NCI-H1694 treated with DMSO at 0.1 percent for 48 hours (cell line): ENCODE results near the gene PHC2.

Experiments
- DNase-seq: peaks from one replicate; lab custom pipeline; 2025; lab: John Stamatoyannopoulos, UW

Gene PHC2

GRCh38 chr1:33369764-33370163, 61.1 kb downstream of the PHC2 start:
- no peak for DNase-seq

GRCh38 chr1:33369081-33369480, 61.8 kb downstream of the PHC2 start:
- no peak for DNase-seq

GRCh38 chr1:33368431-33368830, 62.5 kb downstream of the PHC2 start:
- DNase-seq: no peak

- DNase-seq: peak; percentile 43
Observed at GRCh38 chr1:33367485-33368405, 63.1 kb downstream of the PHC2 start.

GRCh38 chr1:33366762-33367484, 64.0 kb downstream of the PHC2 start:
- DNase-seq: no peak

GRCh38 chr1:33365560-33365997, 65.3 kb downstream of the PHC2 start:
- DNase-seq: no peak

GRCh38 chr1:33364565-33364918, 66.4 kb downstream of the PHC2 start:
- no peak for DNase-seq

GRCh38 chr1:33363470-33363861, 67.4 kb downstream of the PHC2 start:
- DNase-seq: no peak

GRCh38 chr1:33363021-33363420, 67.9 kb downstream of the PHC2 start:
- no peak for DNase-seq

GRCh38 chr1:33361532-33362235, 69.2 kb downstream of the PHC2 start:
- DNase-seq: no peak

- no peak for DNase-seq
Observed at GRCh38 chr1:33360367-33360766, 70.5 kb downstream of the PHC2 start.

- no peak for DNase-seq
Observed at GRCh38 chr1:33359931-33360330, 71.0 kb downstream of the PHC2 start.

GRCh38 chr1:33358795-33359503, 71.9 kb downstream of the PHC2 start:
- no peak for DNase-seq

GRCh38 chr1:33358114-33358794, 72.6 kb downstream of the PHC2 start:
- DNase-seq: no peak

GRCh38 chr1:33357099-33357498, 73.8 kb downstream of the PHC2 start:
- no peak for DNase-seq

- DNase-seq: no peak
Observed at GRCh38 chr1:33354707-33355316, 76.1 kb downstream of the PHC2 start.

GRCh38 chr1:33353531-33353930, 77.4 kb downstream of the PHC2 start:
- DNase-seq: no peak

- no peak for DNase-seq
Observed at GRCh38 chr1:33351281-33351660, 79.6 kb downstream of the PHC2 start.

GRCh38 chr1:33350611-33351280, 80.1 kb downstream of the PHC2 start:
- no peak for DNase-seq
